Central memory CD8-positive, alpha-beta T cell (primary cell): ENCODE results near the gene EGR1.
"Not testable (repeated sequence)": the region's sequence is repeated elsewhere in the genome, so short reads cannot be mapped to it uniquely, and the experiment has no call there.

Source experiments
- ATAC-seq: fragments of 150-1000 bp; cut with Tn5 transposase; replicated peaks from 2 replicates; pipeline ENCODE4 v1.10.0; 2022; ENCODE audit warnings: mild to moderate bottlenecking, moderate FRiP score, moderate number of reproducible peaks; ENCODE audit not compliant: poor library complexity, severe bottlenecking; ENCODE audit errors: extremely low read depth
- DNase-seq, 2 donors: peaks; one replicate each; pipeline ENCODE4 v3.0.0; 2021; ENCODE audit warnings: low spot score in 2 of 2
- H3K27ac Mint-ChIP-seq: one replicate; pipeline ENCODE4 v1.8.0; 2022; ENCODE audit warnings: low read depth, mild to moderate bottlenecking, moderate library complexity, mixed read lengths
- H3K27me3 Mint-ChIP-seq: one replicate; pipeline ENCODE4 v1.8.0; 2022; ENCODE audit warnings: mixed read lengths
- H3K36me3 Mint-ChIP-seq: one replicate; pipeline ENCODE4 v1.8.0; 2022; ENCODE audit warnings: mild to moderate bottlenecking, moderate library complexity, mixed read lengths; ENCODE audit not compliant: insufficient read depth
- H3K4me1 Mint-ChIP-seq: one replicate; pipeline ENCODE4 v1.8.0; 2022; ENCODE audit warnings: mixed read lengths
- H3K4me3 Mint-ChIP-seq: one replicate; pipeline ENCODE4 v1.8.0; 2022; ENCODE audit warnings: mild to moderate bottlenecking, moderate library complexity, mixed read lengths
- H3K9me3 Mint-ChIP-seq: one replicate; pipeline ENCODE4 v1.8.0; 2022; ENCODE audit warnings: mixed read lengths

EGR1 gene

GRCh38 chr5:138491284-138491648 lies 26.0 kb downstream of the EGR1 start:
- Mint-ChIP-seq H3K27ac (no peak overlapping the region), H3K36me3 (peaks cover 10% of the 10 kb centered on the region), H3K4me1 (peaks cover 12% of the 10 kb centered on the region), H3K9me3 (no peaks in the 10 kb centered on the region), H3K4me3 (peak overlapping the region; percentile 59), H3K27me3 (peaks cover 23% of the 10 kb centered on the region)
- ATAC-seq (no peak), DNase-seq (no peak)

GRCh38 chr5:138491669-138492559 lies 26.6 kb downstream of the EGR1 start:
- peak overlapping the region; percentile 85 for H3K4me3 Mint-ChIP-seq
- DNase-seq = peak; percentile 58 to 67
- H3K9me3 Mint-ChIP-seq = no peaks in the 10 kb centered on the region
- H3K4me1 Mint-ChIP-seq = peaks cover 12% of the 10 kb centered on the region
- H3K36me3 Mint-ChIP-seq = peaks cover 10% of the 10 kb centered on the region
- H3K27me3 Mint-ChIP-seq = peaks cover 23% of the 10 kb centered on the region
- H3K27ac Mint-ChIP-seq = peak overlapping the region; percentile 67
- peak; percentile 100 for ATAC-seq

GRCh38 chr5:138492560-138493045 lies 27.3 kb downstream of the EGR1 start:
- DNase-seq (no peak), ATAC-seq (no peak)
- peak overlapping the region; percentile 85 for H3K4me3 Mint-ChIP-seq
- H3K27ac Mint-ChIP-seq = peak overlapping the region; percentile 67
- peaks cover 10% of the 10 kb centered on the region for H3K36me3 Mint-ChIP-seq
- H3K4me1 Mint-ChIP-seq = peaks cover 12% of the 10 kb centered on the region
- H3K9me3 Mint-ChIP-seq = no peaks in the 10 kb centered on the region
- H3K27me3 Mint-ChIP-seq = peaks cover 23% of the 10 kb centered on the region

- H3K36me3 Mint-ChIP-seq = peaks cover 6% of the 10 kb centered on the region
- ATAC-seq (no peak), DNase-seq (no peak)
- H3K9me3 Mint-ChIP-seq = no peaks in the 10 kb centered on the region
- no peak overlapping the region for H3K4me3 Mint-ChIP-seq
- H3K27ac Mint-ChIP-seq = no peak overlapping the region
- peaks cover 9% of the 10 kb centered on the region for H3K27me3 Mint-ChIP-seq
- H3K4me1 Mint-ChIP-seq = peaks cover 12% of the 10 kb centered on the region
These were observed 30.1 kb downstream of the EGR1 start for GRCh38 chr5:138495351-138495750.

- DNase-seq (no peak), ATAC-seq (no peak)
- Mint-ChIP-seq H3K27me3 (no peaks in the 10 kb centered on the region), H3K4me3 (no peak overlapping the region), H3K36me3 (peaks cover 14% of the 10 kb centered on the region), H3K27ac (no peak overlapping the region), H3K9me3 (no peaks in the 10 kb centered on the region), H3K4me1 (no peaks in the 10 kb centered on the region)
These were observed 33.1 kb downstream of the EGR1 start for GRCh38 chr5:138498376-138498775.

GRCh38 chr5:138502121-138502520 lies 36.8 kb downstream of the EGR1 start:
- Mint-ChIP-seq H3K27ac (no peak overlapping the region), H3K9me3 (no peaks in the 10 kb centered on the region), H3K36me3 (peaks cover 21% of the 10 kb centered on the region), H3K4me1 (no peaks in the 10 kb centered on the region), H3K4me3 (no peak overlapping the region), H3K27me3 (no peaks in the 10 kb centered on the region)
- ATAC-seq = no peak
- no peak for DNase-seq

- Mint-ChIP-seq H3K9me3 (no peaks in the 10 kb centered on the region), H3K4me1 (no peaks in the 10 kb centered on the region), H3K27ac (peak overlapping the region; percentile 51), H3K36me3 (peaks cover 25% of the 10 kb centered on the region), H3K27me3 (no peaks in the 10 kb centered on the region), H3K4me3 (no peak overlapping the region)
- DNase-seq = no peak
- no peak for ATAC-seq
These were observed 37.2 kb downstream of the EGR1 start for GRCh38 chr5:138502521-138502920.

GRCh38 chr5:138503487-138504270 lies 38.4 kb downstream of the EGR1 start:
- peak; percentile 71 for ATAC-seq
- no peaks in the 10 kb centered on the region for H3K9me3 Mint-ChIP-seq
- H3K4me1 Mint-ChIP-seq = no peaks in the 10 kb centered on the region
- peaks cover 36% of the 10 kb centered on the region for H3K36me3 Mint-ChIP-seq
- H3K27ac Mint-ChIP-seq = peak overlapping the region; percentile 10
- H3K27me3 Mint-ChIP-seq = no peaks in the 10 kb centered on the region
- no peak overlapping the region for H3K4me3 Mint-ChIP-seq
- DNase-seq = no peak

- H3K36me3 Mint-ChIP-seq = peaks cover 47% of the 10 kb centered on the region
- no peak overlapping the region for H3K27ac Mint-ChIP-seq
- H3K4me3 Mint-ChIP-seq = no peak overlapping the region
These were observed 39.5 kb downstream of the EGR1 start for GRCh38 chr5:138504799-138505198.

GRCh38 chr5:138506370-138507306 lies 41.4 kb downstream of the EGR1 start:
- Mint-ChIP-seq H3K36me3 (peaks cover 60% of the 10 kb centered on the region), H3K4me3 (no peak overlapping the region), H3K4me1 (no peaks in the 10 kb centered on the region), H3K27me3 (no peaks in the 10 kb centered on the region), H3K9me3 (no peaks in the 10 kb centered on the region), H3K27ac (no peak overlapping the region)
- DNase-seq (no peak), ATAC-seq (no peak)

More at GRCh38 chr5:138504799-138505198, 39.5 kb downstream of the EGR1 start:
- no peak for ATAC-seq
- no peaks in the 10 kb centered on the region for H3K27me3 Mint-ChIP-seq
- DNase-seq = no peak
- no peaks in the 10 kb centered on the region for H3K9me3 Mint-ChIP-seq
- no peaks in the 10 kb centered on the region for H3K4me1 Mint-ChIP-seq

GRCh38 chr5:138507485-138507884 lies 42.2 kb downstream of the EGR1 start:
- peaks cover 59% of the 10 kb centered on the region for H3K36me3 Mint-ChIP-seq
- H3K4me3 Mint-ChIP-seq, H3K9me3 Mint-ChIP-seq, H3K27me3 Mint-ChIP-seq, H3K4me1 Mint-ChIP-seq, ATAC-seq, DNase-seq, H3K27ac Mint-ChIP-seq: not testable (repeated sequence)

GRCh38 chr5:138508958-138509357 lies 43.7 kb downstream of the EGR1 start:
- Mint-ChIP-seq H3K36me3 (peaks cover 65% of the 10 kb centered on the region), H3K4me3 (no peak overlapping the region), H3K27ac (no peak overlapping the region), H3K4me1 (no peaks in the 10 kb centered on the region), H3K9me3 (no peaks in the 10 kb centered on the region), H3K27me3 (no peaks in the 10 kb centered on the region)
- DNase-seq = no peak
- no peak for ATAC-seq
